ENCODE data around the gene WSCD1. TPM values are rescaled to one million over a fixed set of nuclear protein-coding genes. Genes with fewer than 3 reads are reported as not detected.

Gene WSCD1
- total RNA-seq, 1 experiment from 2014 or later, result not detected

DNA sequence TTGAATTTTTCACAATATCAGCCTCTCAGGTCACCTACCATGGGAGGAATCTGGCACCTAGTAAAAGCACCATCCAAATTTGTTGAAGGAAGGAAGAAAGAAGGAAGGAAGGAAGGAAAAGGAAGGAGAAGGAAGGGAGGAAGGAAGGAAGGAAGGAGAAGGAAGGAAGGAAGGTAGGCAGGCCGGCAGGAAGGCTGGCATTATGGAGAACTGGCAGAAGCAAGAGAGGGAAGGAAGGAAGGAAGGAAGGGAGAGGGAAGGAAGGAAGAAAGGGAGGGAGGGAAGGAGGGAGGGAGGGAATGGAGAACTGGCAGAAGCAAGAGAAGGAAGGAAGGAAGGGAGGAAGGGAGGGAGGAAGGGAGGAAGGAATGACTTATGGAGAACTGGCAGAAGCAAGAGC is 24.3 kb downstream of the WSCD1 start:
- H3K27me3 ChIP-seq (ENCODE audit: low read length), result no peaks in the 10 kb centered on the region
- no peak overlapping the region for H3K4me3 ChIP-seq (ENCODE audit: low read length)
- H4K20me1 ChIP-seq (ENCODE audit: insufficient read depth, low read depth, low read length), result no peaks in the 10 kb centered on the region
- H3K9ac ChIP-seq (ENCODE audit: low read length), result no peak overlapping the region
- H3K4me2 ChIP-seq (ENCODE audit: low read depth, low read length, poor library complexity, severe bottlenecking), result no peak overlapping the region
- no peaks in the 10 kb centered on the region for H3K9me3 ChIP-seq (ENCODE audit: low read length)
- no peak overlapping the region for H2AFZ ChIP-seq (ENCODE audit: low read length)
- no peaks in the 10 kb centered on the region for H3K9me2 ChIP-seq (replicated peaks; ENCODE audit: insufficient read depth, low read length)
- no peaks in the 10 kb centered on the region for H3K79me2 ChIP-seq (ENCODE audit: low read length)
- no peaks in the 10 kb centered on the region for H3K4me1 ChIP-seq (ENCODE audit: low read length)
- no peak overlapping the region for H3K27ac ChIP-seq (ENCODE audit: low read length)
- no peak for DNase-seq
- H3K36me3 ChIP-seq (ENCODE audit: insufficient read depth, low read length), result no peaks in the 10 kb centered on the region

DNA sequence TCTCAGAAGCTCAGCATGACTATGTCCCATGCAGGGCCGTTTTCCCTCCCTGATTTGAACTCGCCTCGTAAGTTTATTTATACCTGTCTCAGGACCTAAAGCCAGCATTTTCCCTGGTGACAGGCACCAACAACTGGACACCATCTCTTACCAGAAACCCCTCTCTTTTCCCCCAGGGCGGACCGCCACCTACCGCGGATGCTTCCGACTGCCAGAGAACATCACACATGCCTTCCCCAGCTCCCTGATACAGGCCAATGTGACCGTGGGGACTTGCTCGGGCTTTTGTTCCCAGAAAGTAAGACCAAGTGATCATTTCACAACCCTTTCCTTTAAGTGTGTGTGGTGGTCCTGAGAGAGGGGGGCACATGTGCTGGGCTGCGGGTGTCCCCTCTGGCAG is 24.7 kb downstream of the WSCD1 start:
- Histone ChIP-seq H3K27ac (ENCODE audit: low read length) (no peak overlapping the region), H3K9me3 (ENCODE audit: low read length) (no peaks in the 10 kb centered on the region), H3K4me2 (ENCODE audit: low read depth, low read length, poor library complexity, severe bottlenecking) (no peak overlapping the region), H3K9ac (ENCODE audit: low read length) (no peak overlapping the region), H3K27me3 (ENCODE audit: low read length) (no peaks in the 10 kb centered on the region), H3K9me2 (replicated peaks; ENCODE audit: insufficient read depth, low read length) (no peaks in the 10 kb centered on the region), H3K4me1 (ENCODE audit: low read length) (no peaks in the 10 kb centered on the region), H3K79me2 (ENCODE audit: low read length) (no peaks in the 10 kb centered on the region), H3K36me3 (ENCODE audit: insufficient read depth, low read length) (no peaks in the 10 kb centered on the region), H2AFZ (ENCODE audit: low read length) (no peak overlapping the region), H3K4me3 (ENCODE audit: low read length) (no peak overlapping the region), H4K20me1 (ENCODE audit: insufficient read depth, low read depth, low read length) (no peaks in the 10 kb centered on the region)
- no peak for DNase-seq

GRCh38 chr17:6095501-6095900 is 25.3 kb downstream of the WSCD1 start:
- Histone ChIP-seq H3K9me3 (ENCODE audit: low read length) (no peaks in the 10 kb centered on the region), H3K4me2 (ENCODE audit: low read depth, low read length, poor library complexity, severe bottlenecking) (no peak overlapping the region), H4K20me1 (ENCODE audit: insufficient read depth, low read depth, low read length) (no peaks in the 10 kb centered on the region), H2AFZ (ENCODE audit: low read length) (no peak overlapping the region), H3K27me3 (ENCODE audit: low read length) (no peaks in the 10 kb centered on the region), H3K4me1 (ENCODE audit: low read length) (no peaks in the 10 kb centered on the region), H3K79me2 (ENCODE audit: low read length) (no peaks in the 10 kb centered on the region), H3K27ac (ENCODE audit: low read length) (no peak overlapping the region), H3K4me3 (ENCODE audit: low read length) (no peak overlapping the region), H3K36me3 (ENCODE audit: insufficient read depth, low read length) (no peaks in the 10 kb centered on the region), H3K9me2 (replicated peaks; ENCODE audit: insufficient read depth, low read length) (no peaks in the 10 kb centered on the region), H3K9ac (ENCODE audit: low read length) (no peak overlapping the region)
- no peak for DNase-seq

DNA sequence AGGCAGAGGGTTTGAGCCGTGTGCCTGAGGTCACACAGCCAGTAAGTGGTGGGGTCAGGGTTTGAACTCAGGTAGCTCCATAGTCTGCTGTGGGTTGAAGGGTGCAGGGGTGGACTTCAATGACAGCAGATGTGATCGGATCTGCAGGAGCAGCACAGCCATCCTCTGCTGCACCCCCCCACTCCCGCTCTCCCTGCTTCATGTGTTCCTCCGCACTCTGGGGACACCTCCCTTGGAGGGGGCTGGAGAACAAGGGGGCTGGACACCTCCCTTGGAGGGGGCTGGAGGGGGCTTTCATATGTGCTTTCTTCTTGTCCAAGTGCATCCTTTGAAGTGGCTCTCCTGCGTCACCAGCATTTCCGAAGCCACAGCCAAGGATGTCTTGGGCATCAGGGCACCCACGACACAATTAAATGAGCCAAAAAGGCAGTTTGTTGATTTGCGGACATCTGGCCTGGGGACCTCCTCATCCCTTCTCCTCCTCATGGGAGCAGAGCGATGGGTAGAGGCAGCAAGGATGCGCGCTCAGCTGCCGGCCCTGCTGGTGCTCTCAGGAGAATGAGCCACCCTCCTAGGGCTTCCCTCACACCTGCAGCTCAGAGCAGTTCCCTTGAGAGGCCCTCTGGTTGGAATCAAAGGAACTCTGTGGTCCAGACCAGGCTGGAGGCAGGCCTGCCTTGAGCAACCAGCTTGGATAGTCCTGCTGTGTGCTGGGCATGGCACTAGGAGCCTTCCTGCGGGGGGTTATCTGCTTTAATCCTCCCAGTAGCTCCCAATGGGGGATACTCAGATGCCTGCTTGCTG is 26.2 kb downstream of the WSCD1 start:
- no peaks in the 10 kb centered on the region for H3K36me3 ChIP-seq (ENCODE audit: insufficient read depth, low read length)
- no peaks in the 10 kb centered on the region for H3K9me3 ChIP-seq (ENCODE audit: low read length)
- no peak for DNase-seq
- no peak overlapping the region for H3K27ac ChIP-seq (ENCODE audit: low read length)
- no peaks in the 10 kb centered on the region for H3K4me1 ChIP-seq (ENCODE audit: low read length)
- no peaks in the 10 kb centered on the region for H3K9me2 ChIP-seq (replicated peaks; ENCODE audit: insufficient read depth, low read length)
- H4K20me1 ChIP-seq (ENCODE audit: insufficient read depth, low read depth, low read length), result no peaks in the 10 kb centered on the region
- H3K9ac ChIP-seq (ENCODE audit: low read length), result no peak overlapping the region
- no peaks in the 10 kb centered on the region for H3K27me3 ChIP-seq (ENCODE audit: low read length)
- H2AFZ ChIP-seq (ENCODE audit: low read length), result no peak overlapping the region
- H3K4me3 ChIP-seq (ENCODE audit: low read length), result no peak overlapping the region
- no peaks in the 10 kb centered on the region for H3K79me2 ChIP-seq (ENCODE audit: low read length)
- no peak overlapping the region for H3K4me2 ChIP-seq (ENCODE audit: low read depth, low read length, poor library complexity, severe bottlenecking)

GRCh38 chr17:6097005-6097279 is 26.8 kb downstream of the WSCD1 start:
- H2AFZ ChIP-seq (ENCODE audit: low read length), result no peak overlapping the region

DNA sequence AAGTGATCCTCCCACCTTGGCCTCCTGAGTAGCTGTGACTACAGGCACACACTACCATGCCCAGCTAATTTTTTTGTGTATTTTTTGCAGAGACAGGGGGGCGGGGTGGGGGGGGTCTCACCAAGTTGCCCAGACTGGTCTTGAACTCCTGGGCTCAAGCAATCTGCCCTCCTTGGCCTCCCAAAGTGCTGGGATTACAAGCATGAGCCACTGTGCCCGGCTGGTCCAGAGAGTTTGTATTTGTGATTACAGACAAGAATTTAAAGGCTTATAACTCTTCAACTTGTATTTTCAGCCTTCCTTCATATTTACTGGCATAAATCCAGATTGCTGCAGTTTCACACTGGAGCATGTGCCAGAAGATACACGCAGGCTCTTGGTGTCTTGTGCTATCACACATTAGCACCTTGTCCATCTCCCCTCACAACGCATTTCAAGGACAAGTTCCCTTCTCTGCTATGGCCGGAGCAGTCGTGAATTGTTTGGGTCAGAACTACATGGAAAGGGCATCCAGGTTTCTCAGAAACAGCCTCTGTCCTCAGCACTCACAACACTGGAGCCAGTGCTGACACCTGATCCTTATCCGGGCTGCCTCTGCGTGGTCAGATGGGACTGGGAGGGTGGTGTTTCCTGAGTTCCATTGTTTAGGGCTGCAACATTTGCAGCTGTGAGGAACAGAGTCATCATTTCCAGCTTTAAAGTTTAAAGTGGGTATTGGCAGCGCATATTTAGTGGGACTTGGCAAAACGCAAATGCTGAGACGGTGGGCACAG is 28.1 kb downstream of the WSCD1 start:
- no peak overlapping the region for H3K4me2 ChIP-seq (ENCODE audit: low read depth, low read length, poor library complexity, severe bottlenecking)

More at GRCh38 chr17:6097005-6097279, 26.8 kb downstream of the WSCD1 start:
- no peak overlapping the region for H3K9ac ChIP-seq (ENCODE audit: low read length)
- H3K4me3 ChIP-seq (ENCODE audit: low read length), result no peak overlapping the region
- H3K4me1 ChIP-seq (ENCODE audit: low read length), result no peaks in the 10 kb centered on the region
- H3K79me2 ChIP-seq (ENCODE audit: low read length), result no peaks in the 10 kb centered on the region
- H3K9me2 ChIP-seq (replicated peaks; ENCODE audit: insufficient read depth, low read length), result no peaks in the 10 kb centered on the region
- H3K4me2 ChIP-seq (ENCODE audit: low read depth, low read length, poor library complexity, severe bottlenecking), result no peak overlapping the region
- no peaks in the 10 kb centered on the region for H4K20me1 ChIP-seq (ENCODE audit: insufficient read depth, low read depth, low read length)
- H3K9me3 ChIP-seq (ENCODE audit: low read length), result no peaks in the 10 kb centered on the region
- no peaks in the 10 kb centered on the region for H3K27me3 ChIP-seq (ENCODE audit: low read length)
- no peak for DNase-seq
- H3K36me3 ChIP-seq (ENCODE audit: insufficient read depth, low read length), result no peaks in the 10 kb centered on the region
- H3K27ac ChIP-seq (ENCODE audit: low read length), result no peak overlapping the region

DNA sequence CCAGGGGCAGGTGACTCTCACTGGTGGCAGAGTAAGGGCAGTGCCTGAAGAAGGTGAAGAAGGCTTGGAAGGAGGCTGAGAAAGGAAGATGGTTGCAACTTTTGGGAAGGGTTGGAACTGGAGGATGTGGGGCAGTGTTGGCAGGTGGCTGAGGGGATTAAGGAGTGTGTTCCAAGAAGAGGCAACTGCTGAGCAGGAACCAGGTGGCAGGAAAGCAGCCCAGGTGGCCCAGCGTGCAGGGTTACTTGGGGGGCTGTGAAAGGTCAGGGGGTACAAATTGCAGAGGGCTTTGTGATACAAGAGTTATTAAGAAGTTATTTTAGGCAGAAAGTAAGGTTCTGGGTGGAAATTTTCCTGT is 28.6 kb downstream of the WSCD1 start:
- Histone ChIP-seq H3K4me2 (ENCODE audit: low read depth, low read length, poor library complexity, severe bottlenecking) (no peak overlapping the region), H3K4me1 (ENCODE audit: low read length) (no peaks in the 10 kb centered on the region), H3K27me3 (ENCODE audit: low read length) (no peaks in the 10 kb centered on the region), H3K4me3 (ENCODE audit: low read length) (no peak overlapping the region), H3K27ac (ENCODE audit: low read length) (no peak overlapping the region), H3K9me3 (ENCODE audit: low read length) (no peaks in the 10 kb centered on the region), H3K9ac (ENCODE audit: low read length) (no peak overlapping the region), H3K79me2 (ENCODE audit: low read length) (no peaks in the 10 kb centered on the region), H2AFZ (ENCODE audit: low read length) (no peak overlapping the region), H4K20me1 (ENCODE audit: insufficient read depth, low read depth, low read length) (no peaks in the 10 kb centered on the region), H3K9me2 (replicated peaks; ENCODE audit: insufficient read depth, low read length) (no peaks in the 10 kb centered on the region), H3K36me3 (ENCODE audit: insufficient read depth, low read length) (no peaks in the 10 kb centered on the region)
- no peak for DNase-seq

More for the DNA sequence above, 28.1 kb downstream of the WSCD1 start:
- no peak overlapping the region for H2AFZ ChIP-seq (ENCODE audit: low read length)
- H3K27ac ChIP-seq (ENCODE audit: low read length), result no peak overlapping the region
- no peak overlapping the region for H3K9ac ChIP-seq (ENCODE audit: low read length)
- no peaks in the 10 kb centered on the region for H3K27me3 ChIP-seq (ENCODE audit: low read length)
- H4K20me1 ChIP-seq (ENCODE audit: insufficient read depth, low read depth, low read length), result no peaks in the 10 kb centered on the region
- no peaks in the 10 kb centered on the region for H3K9me3 ChIP-seq (ENCODE audit: low read length)
- no peaks in the 10 kb centered on the region for H3K9me2 ChIP-seq (replicated peaks; ENCODE audit: insufficient read depth, low read length)
- no peaks in the 10 kb centered on the region for H3K4me1 ChIP-seq (ENCODE audit: low read length)
- no peak for DNase-seq
- H3K36me3 ChIP-seq (ENCODE audit: insufficient read depth, low read length), result no peaks in the 10 kb centered on the region
- H3K79me2 ChIP-seq (ENCODE audit: low read length), result no peaks in the 10 kb centered on the region
- H3K4me3 ChIP-seq (ENCODE audit: low read length), result no peak overlapping the region

GRCh38 chr17:6099492-6099891 is 29.3 kb downstream of the WSCD1 start:
- Histone ChIP-seq H4K20me1 (ENCODE audit: insufficient read depth, low read depth, low read length) (no peaks in the 10 kb centered on the region), H3K9me2 (replicated peaks; ENCODE audit: insufficient read depth, low read length) (no peaks in the 10 kb centered on the region), H3K4me3 (ENCODE audit: low read length) (no peak overlapping the region), H3K9me3 (ENCODE audit: low read length) (no peaks in the 10 kb centered on the region), H3K9ac (ENCODE audit: low read length) (no peak overlapping the region), H3K36me3 (ENCODE audit: insufficient read depth, low read length) (no peaks in the 10 kb centered on the region), H3K27ac (ENCODE audit: low read length) (no peak overlapping the region), H3K27me3 (ENCODE audit: low read length) (no peaks in the 10 kb centered on the region), H3K79me2 (ENCODE audit: low read length) (no peaks in the 10 kb centered on the region), H3K4me2 (ENCODE audit: low read depth, low read length, poor library complexity, severe bottlenecking) (no peak overlapping the region), H2AFZ (ENCODE audit: low read length) (no peak overlapping the region), H3K4me1 (ENCODE audit: low read length) (no peaks in the 10 kb centered on the region)
- DNase-seq, result no peak
